Measurements from ENCODE around the gene ACTA2.

- no peak for TF ChIP-seq POLR2A (IDR thresholded peaks at IDR 0.05)
- TF ChIP-seq CTCF (IDR thresholded peaks at IDR 0.05): no peak
Observed at GRCh38 chr10:88941026-88941425, 11.5 kb downstream of the ACTA2 start.
